GM12878 (cell line): ENCODE data around the gene MMP15. TPM values are rescaled to one million over a fixed set of nuclear protein-coding genes. Genes with fewer than 3 reads are reported as not detected.
A peak's percentile ranks its signal among the peaks of the same experiment; 100 is the strongest.

ENCODE experiments used
- ATAC-seq: fragments of 200-7000 bp; cut with Tn5 transposase; 3 replicates; pipeline ENCODE4 v1.9.1; 2020; ENCODE audit warnings: mild to moderate bottlenecking, moderate library complexity
- BruUV-seq: library from RNA; stranded (reverse); fragments of 400-500 nt; replicated peaks from 2 replicates; lab custom pipeline; 2021; lab: Mats Ljungman, UMichigan
- CTCF ChIA-PET: fragments of 300-600 bp; sonication (Branson Sonifier 250); formaldehyde crosslinking; extraction: SDS; loops from one replicate; lab custom pipeline; 2021; ENCODE audit warnings: inconsistent platforms; lab: Yijun Ruan, JAX
- POLR2A ChIA-PET: fragments of 350-600 bp; formaldehyde crosslinking; extraction: SDS; loops from one replicate; lab custom pipeline; 2021; ENCODE audit warnings: inconsistent platforms; lab: Charles Lee
- RAD21 ChIA-PET: fragments of 300-600 bp; sonication (Branson Sonifier 250); formaldehyde crosslinking; loops from one replicate; lab custom pipeline; 2023; ENCODE audit warnings: antibody characterized with exemption; ENCODE audit not compliant: unreplicated experiment; lab: Charles Lee
- SMC1A ChIA-PET: fragments of 300-600 bp; sonication (Branson Sonifier 250); formaldehyde crosslinking; loops from one replicate; lab custom pipeline; 2023; ENCODE audit not compliant: unreplicated experiment, uncharacterized antibody; lab: Charles Lee
- DNase-seq: peaks from one replicate; pipeline ENCODE4 v3.0.0-alpha.2; 2011; ENCODE audit warnings: low read depth, low spot score
- FAIRE-seq: peaks from 3 replicates; lab custom pipeline; 2011; peaks lifted over from hg19 to GRCh38; lab: Jason Lieb, UNC
- H2AFZ ChIP-seq: 2 replicates; pipeline ENCODE4 v1.6.0; 2011; ENCODE audit warnings: low read depth, low read length, control low read depth; ENCODE audit not compliant: control insufficient read depth
- H3K27ac ChIP-seq: 2 replicates; pipeline ENCODE4 v1.5.1; 2011; ENCODE audit warnings: control low read depth; ENCODE audit not compliant: control insufficient read depth, insufficient read depth
- H3K27me3 ChIP-seq, 2 experiments: replicated peaks in 1 of 2; 2 replicates each; pipeline versions ENCODE4 v1.6.0 to v1.6.1; 2011; ENCODE audit warnings: low read length in 1 of 2; ENCODE audit not compliant: control insufficient read depth in 2 of 2, insufficient read depth in 2 of 2
- H3K36me3 ChIP-seq, 2 experiments: 2 replicates each; pipeline ENCODE4 v1.5.1; 2011; ENCODE audit warnings: low read length in 1 of 2; ENCODE audit not compliant: control insufficient read depth in 2 of 2, insufficient read depth in 2 of 2
- H3K4me1 ChIP-seq: 2 replicates; pipeline ENCODE4 v1.6.1; 2011; ENCODE audit warnings: mild to moderate bottlenecking, low read length, moderate library complexity, mixed read lengths; ENCODE audit not compliant: control insufficient read depth, insufficient read depth
- H3K4me2 ChIP-seq: 2 replicates; pipeline ENCODE4 v1.6.0; 2011; ENCODE audit warnings: control low read depth; ENCODE audit not compliant: control insufficient read depth, insufficient read depth
- H3K4me3 ChIP-seq: fragments of 200-600 bp; sonication (generic); 2 replicates; pipeline ENCODE4 v1.5.1; 2016
- H3K79me2 ChIP-seq: 2 replicates; pipeline ENCODE4 v1.6.0; 2011; ENCODE audit warnings: low read length; ENCODE audit not compliant: control insufficient read depth, insufficient read depth
- H3K9ac ChIP-seq: 2 replicates; pipeline ENCODE4 v1.8.0; 2011; ENCODE audit warnings: low read length, control low read depth, mixed read lengths; ENCODE audit not compliant: control insufficient read depth, insufficient read depth
- H3K9me3 ChIP-seq: replicated peaks from 3 replicates; pipeline ENCODE4 v1.5.1; 2011; ENCODE audit warnings: mild to moderate bottlenecking, low read length; ENCODE audit not compliant: control insufficient read depth, insufficient read depth
- H4K20me1 ChIP-seq: 2 replicates; pipeline ENCODE4 v1.6.0; 2011; ENCODE audit not compliant: control insufficient read depth, insufficient read depth
- CREM ChIP-seq: IDR thresholded peaks from 2 replicates; pipeline ENCODE4 v1.6.1; 2014; ENCODE audit warnings: antibody characterized with exemption, low read depth
- MYC ChIP-seq: IDR thresholded peaks from 2 replicates; pipeline ENCODE4 v1.6.1; 2011; ENCODE audit warnings: mild to moderate bottlenecking, low read length, moderate library complexity, inconsistent platforms; ENCODE audit not compliant: insufficient read depth, insufficient replicate concordance, insufficient read length, severe bottlenecking
- NFXL1 ChIP-seq: fragments of 450-650 bp; IDR thresholded peaks from 2 replicates; pipeline ENCODE4 v1.6.1; 2017; ENCODE audit warnings: antibody characterized with exemption, mild to moderate bottlenecking, borderline replicate concordance
- NFYB ChIP-seq: IDR thresholded peaks from 2 replicates; pipeline ENCODE4 v1.6.1; 2011; ENCODE audit warnings: low read depth, mild to moderate bottlenecking, low read length, improper control_type of control experiment, moderate library complexity; ENCODE audit not compliant: insufficient read depth
- RAD21 ChIP-seq: IDR thresholded peaks from 2 replicates; pipeline ENCODE4 v1.6.1; 2011; ENCODE audit warnings: mild to moderate bottlenecking, low read depth, low read length, moderate library complexity; ENCODE audit not compliant: insufficient read depth
- TBL1XR1 ChIP-seq: IDR thresholded peaks from 2 replicates; pipeline ENCODE4 v1.6.1; 2012; ENCODE audit warnings: low read depth, low read length, improper control_type of control experiment
- WGBS: methylation state at CpG from one replicate; pipeline ENCODE4 v1.1.6; 2016; ENCODE audit warnings: low lambda C conversion rate; ENCODE audit not compliant: insufficient replicate concordance, insufficient coverage; ENCODE audit errors: missing lambda C conversion rate; 5-methylcytosine and 5-hydroxymethylcytosine counted together
- in situ Hi-C: fragments of 300-500 bp; cut with MboI; formaldehyde crosslinking; loops from 9 replicates; pipeline ENCODE4 v1.14.3; 2018; ENCODE audit warnings: mixed read lengths
- intact Hi-C: fragments of 100-400 bp; cut with micrococcal nuclease; formaldehyde crosslinking; loops from one replicate; pipeline ENCODE4 v1.14.2; 2022; ENCODE audit not compliant: unreplicated experiment
- polyA plus RNA-seq, 11 experiments: library from polyadenylated mRNA; depleted of rRNA in 4 of 11; unstranded in 6 of 11; stranded (reverse) in 5 of 11; fragments of >200 nt; fragmentation: Nextera tagmentation in 4 of 11; fragmentation: Illumina TruSeq in 1 of 11; extraction: Ambion mirVana in 4 of 11; extraction: Trizol in 1 of 11; gene quantifications; 1 replicate in 1 of 11; 2 replicates in 10 of 11; pipeline versions ENCODE4 v1.2.1 to v1.2.3, GENCODE V29; 2011 to 2016; ENCODE audit warnings: inconsistent platforms in 2 of 11, missing spikeins in 2 of 11, low read depth in 1 of 11
- total RNA-seq, 4 experiments: library from RNA; depleted of rRNA in 3 of 4; stranded (reverse); fragments of >200 nt in 3 of 4; fragmentation: Illumina TruSeq in 1 of 4; extraction: Trizol in 1 of 4; gene quantifications; 2 replicates each; pipeline versions ENCODE4 v1.2.1 to v1.2.3, GENCODE V29; 2013 to 2021
- TF ChIP-seq, protein P1 (sequence below): fragments of 450-650 bp; IDR thresholded peaks from 2 replicates; pipeline ENCODE4 v1.6.1; 2018; ENCODE audit warnings: borderline replicate concordance, mild to moderate bottlenecking; ENCODE audit not compliant: partially characterized antibody
- TF ChIP-seq, protein P2 (sequence below): fragments of 450-650 bp; formaldehyde crosslinking; IDR thresholded peaks from 2 replicates; pipeline ENCODE4 v1.4.0; 2022; ENCODE audit warnings: mild to moderate bottlenecking, moderate library complexity

MMP15 gene
- total and polyA plus RNA-seq, 10 of the 15 experiments (the other 5 are each of a cell fraction or from before 2014, with no cell fraction given), result 0.08 to 0.56 (median 0.10) TPM; not detected in 7

DNA sequence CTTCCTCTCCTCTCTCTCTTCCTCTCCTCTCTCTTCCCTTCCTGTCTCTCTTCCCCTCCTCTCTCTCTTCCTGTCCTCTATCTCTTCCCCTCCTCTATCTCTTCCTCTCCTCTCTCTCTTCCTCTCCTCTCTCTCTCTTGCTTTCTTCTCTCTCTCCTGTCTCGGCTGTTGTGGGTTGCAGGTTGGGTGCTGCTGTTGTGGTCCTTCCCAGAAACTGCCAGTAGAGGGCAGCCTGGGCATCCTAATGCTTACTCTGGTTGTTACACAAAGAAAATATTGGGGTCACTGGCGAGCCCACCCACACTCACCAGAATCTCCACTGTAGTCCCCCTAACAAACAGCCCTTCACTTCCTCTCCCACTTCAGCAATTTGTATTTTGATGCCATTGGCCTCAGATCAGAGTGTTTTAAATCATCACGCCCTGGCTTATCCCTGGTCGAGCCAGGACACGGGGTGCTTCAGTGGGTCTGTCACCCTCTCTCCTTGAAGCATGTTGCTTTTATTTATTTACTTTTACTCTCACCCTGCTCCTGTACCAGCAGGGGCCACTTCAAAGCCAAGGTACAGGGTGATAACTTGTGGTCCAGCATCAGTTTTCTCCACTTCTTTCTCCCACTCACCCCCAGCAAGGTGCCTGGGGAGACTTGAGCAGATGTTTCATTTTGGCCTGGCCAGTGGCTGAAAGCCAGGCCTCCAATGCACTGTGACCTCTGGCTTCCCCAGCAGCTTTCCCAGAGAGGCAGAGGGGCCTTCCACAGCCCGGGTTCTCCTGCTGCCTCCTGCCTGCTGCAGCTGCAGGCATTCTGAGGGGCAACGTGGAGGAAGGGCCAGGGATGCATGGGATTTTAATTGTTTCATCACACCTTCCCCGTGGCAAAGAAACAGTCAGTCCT lies 4.7 kb upstream of the MMP15 start (continued):
- TF ChIP-seq, protein P1, sequence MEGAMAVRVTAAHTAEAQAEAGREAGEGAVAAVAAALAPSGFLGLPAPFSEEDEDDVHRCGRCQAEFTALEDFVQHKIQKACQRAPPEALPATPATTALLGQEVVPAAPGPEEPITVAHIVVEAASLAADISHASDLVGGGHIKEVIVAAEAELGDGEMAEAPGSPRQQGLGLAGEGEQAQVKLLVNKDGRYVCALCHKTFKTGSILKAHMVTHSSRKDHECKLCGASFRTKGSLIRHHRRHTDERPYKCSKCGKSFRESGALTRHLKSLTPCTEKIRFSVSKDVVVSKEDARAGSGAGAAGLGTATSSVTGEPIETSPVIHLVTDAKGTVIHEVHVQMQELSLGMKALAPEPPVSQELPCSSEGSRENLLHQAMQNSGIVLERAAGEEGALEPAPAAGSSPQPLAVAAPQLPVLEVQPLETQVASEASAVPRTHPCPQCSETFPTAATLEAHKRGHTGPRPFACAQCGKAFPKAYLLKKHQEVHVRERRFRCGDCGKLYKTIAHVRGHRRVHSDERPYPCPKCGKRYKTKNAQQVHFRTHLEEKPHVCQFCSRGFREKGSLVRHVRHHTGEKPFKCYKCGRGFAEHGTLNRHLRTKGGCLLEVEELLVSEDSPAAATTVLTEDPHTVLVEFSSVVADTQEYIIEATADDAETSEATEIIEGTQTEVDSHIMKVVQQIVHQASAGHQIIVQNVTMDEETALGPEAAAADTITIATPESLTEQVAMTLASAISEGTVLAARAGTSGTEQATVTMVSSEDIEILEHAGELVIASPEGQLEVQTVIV, result peak; percentile 22
- TF ChIP-seq NFYB, result no peak
- no peak for TF ChIP-seq NFXL1
- TF ChIP-seq CREM, result no peak
- TF ChIP-seq TBL1XR1, result no peak

DNA sequence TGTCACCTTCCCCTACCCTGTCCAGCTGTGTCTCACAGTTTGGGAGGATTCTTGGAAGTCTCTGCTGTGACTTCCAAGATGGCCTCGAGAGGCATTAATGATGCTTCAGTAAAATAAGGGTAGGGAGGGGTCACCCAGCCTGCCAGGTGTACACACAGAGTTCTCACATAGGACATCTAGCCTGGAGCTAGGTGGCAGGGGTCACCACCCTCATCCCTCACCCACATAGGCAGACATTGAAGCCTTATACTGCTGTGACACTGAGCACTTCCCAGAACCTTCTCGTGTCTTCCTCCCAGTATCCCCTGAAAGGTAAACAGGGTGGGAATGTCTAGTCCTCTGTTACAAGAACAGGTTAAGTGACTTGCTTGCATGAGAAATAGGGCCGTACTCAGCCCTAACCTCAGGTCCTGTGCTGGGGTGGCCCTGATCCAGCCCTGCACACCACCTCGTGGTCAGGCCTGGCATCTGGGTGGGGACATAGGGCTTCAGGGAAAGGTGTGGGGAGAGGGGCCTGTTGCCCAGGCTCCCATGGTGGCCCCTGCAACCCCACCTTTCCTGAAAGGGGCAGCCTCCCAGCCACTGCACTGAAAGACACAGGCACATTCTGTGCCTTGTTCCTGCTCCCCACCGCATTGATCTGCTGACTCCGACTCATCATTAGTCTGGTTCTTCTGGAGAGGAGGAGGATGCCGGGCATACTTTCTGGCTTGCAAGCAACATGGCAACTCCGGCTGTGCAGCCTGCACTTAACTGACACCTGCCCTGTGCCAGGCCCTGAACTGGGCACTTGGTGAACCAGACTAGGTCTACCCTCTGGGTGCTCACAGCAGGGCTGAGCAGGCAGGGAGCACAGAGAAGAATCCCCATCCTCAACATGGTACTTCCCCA lies 3.6 kb upstream of the MMP15 start:
- ChIA-PET SMC1A (interaction anchor here (1.0 to 1.2 kb wide), 3 partner anchors 99 to 174 kb away, joined by 3 to 9 read pairs (median 6); no protein-coding TSS in a partner anchor), POLR2A (interaction anchor here (0.6 kb wide), 1 partner anchor 1049 kb away, joined by 4 read pairs; no protein-coding TSS in a partner anchor), RAD21 (interaction anchor here (1.0 to 1.2 kb wide), 3 partner anchors 13 to 100 kb away, joined by 3 to 4 read pairs (median 3); no protein-coding TSS in a partner anchor), CTCF (interaction anchor here (1.4 kb wide), 2 partner anchors 100 to 466 kb away, joined by 3 to 10 read pairs; no protein-coding TSS in a partner anchor)
- Histone ChIP-seq H2AFZ (no peak overlapping the region), H4K20me1 (no peaks in the 10 kb centered on the region), H3K9me3 (no peaks in the 10 kb centered on the region), H3K79me2 (no peaks in the 10 kb centered on the region), H3K4me1 (no peaks in the 10 kb centered on the region; the same call in 1 of the 2 replicates), H3K36me3 (peaks cover 0 to 2% of the 10 kb centered on the region in 2 experiments; a peak in 3 of 4 replicates), H3K4me2 (no peak overlapping the region), H3K4me3 (no peak overlapping the region), H3K9ac (no peak overlapping the region), H3K27ac (no peak overlapping the region), H3K27me3 (peaks cover 6 to 9% of the 10 kb centered on the region in 2 experiments)
- in situ Hi-C loops (loop anchor here (5.0 kb wide), 1 partner anchor 105 kb away; the partner anchor contains the start of gene CFAP20), intact Hi-C loops (loop anchor here (2.0 to 10.0 kb wide), 4 partner anchors 101 to 465 kb away; partner anchors contain the start of gene CSNK2A2)
- no TSS peak for BruUV-seq
- FAIRE-seq (no peak), ATAC-seq (no peak), DNase-seq (no peak)
- WGBS, result 71% methylated on average over 8 of the region's 8 CpGs
- TF ChIP-seq RAD21 (no peak), MYC (no peak)
- TF ChIP-seq, protein P2, sequence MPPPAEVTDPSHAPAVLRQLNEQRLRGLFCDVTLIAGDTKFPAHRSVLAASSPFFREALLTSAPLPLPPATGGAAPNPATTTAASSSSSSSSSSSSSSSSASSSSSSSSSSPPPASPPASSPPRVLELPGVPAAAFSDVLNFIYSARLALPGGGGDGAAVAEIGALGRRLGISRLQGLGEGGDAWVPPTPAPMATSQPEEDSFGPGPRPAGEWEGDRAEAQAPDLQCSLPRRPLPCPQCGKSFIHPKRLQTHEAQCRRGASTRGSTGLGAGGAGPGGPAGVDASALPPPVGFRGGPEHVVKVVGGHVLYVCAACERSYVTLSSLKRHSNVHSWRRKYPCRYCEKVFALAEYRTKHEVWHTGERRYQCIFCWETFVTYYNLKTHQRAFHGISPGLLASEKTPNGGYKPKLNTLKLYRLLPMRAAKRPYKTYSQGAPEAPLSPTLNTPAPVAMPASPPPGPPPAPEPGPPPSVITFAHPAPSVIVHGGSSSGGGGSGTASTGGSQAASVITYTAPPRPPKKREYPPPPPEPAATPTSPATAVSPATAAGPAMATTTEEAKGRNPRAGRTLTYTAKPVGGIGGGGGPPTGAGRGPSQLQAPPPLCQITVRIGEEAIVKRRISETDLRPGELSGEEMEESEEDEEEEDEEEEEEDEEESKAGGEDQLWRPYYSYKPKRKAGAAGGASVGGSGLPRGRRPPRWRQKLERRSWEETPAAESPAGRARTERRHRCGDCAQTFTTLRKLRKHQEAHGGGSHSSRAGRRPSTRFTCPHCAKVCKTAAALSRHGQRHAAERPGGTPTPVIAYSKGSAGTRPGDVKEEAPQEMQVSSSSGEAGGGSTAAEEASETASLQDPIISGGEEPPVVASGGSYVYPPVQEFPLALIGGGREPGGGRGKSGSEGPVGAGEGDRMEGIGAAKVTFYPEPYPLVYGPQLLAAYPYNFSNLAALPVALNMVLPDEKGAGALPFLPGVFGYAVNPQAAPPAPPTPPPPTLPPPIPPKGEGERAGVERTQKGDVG (CRISPR knock-in tag), result no peak
